Skin epidermis (tissue), 12 donors: ENCODE results near the gene MCF2L.
"Not testable (repeated sequence)": the region's sequence is repeated elsewhere in the genome, so short reads cannot be mapped to it uniquely, and the experiment has no call there.

ENCODE experiments used
- H3K27ac ChIP-seq, 21 experiments: fragments of 200-600 bp; sonication (generic) in 11 of 21; one replicate each; pipeline ENCODE4 v1.5.0; 2020; ENCODE audit warnings: mild to moderate bottlenecking in 3 of 21, inconsistent platforms in 2 of 21, moderate library complexity in 2 of 21
- H3K4me3 ChIP-seq, 7 experiments: fragments of 200-600 bp; sonication (generic) in 2 of 7; one replicate each; pipeline ENCODE4 v1.5.0; 2020; ENCODE audit warnings: inconsistent platforms in 2 of 7, mild to moderate bottlenecking in 2 of 7, moderate library complexity in 1 of 7

The MCF2L gene

GRCh38 chr13:112968910-112969691 lies at the start of gene MCF2L:
Gene MCF2L (plus strand): TSS chr13:112969214. CDS start chr13:112969380, 166 bp downstream.
- Histone ChIP-seq H3K27ac (peak within 1 kb of the TSS in 14 of 21 experiments; percentile 7 to 84 (median 67)), H3K4me3 (peak within 1 kb of the TSS; percentile 25 to 58 (median 44))

GRCh38 chr13:112923962-112924361 lies 45.1 kb upstream of the MCF2L start:
- Histone ChIP-seq H3K27ac (no peak overlapping the region), H3K4me3 (no peak overlapping the region)

GRCh38 chr13:112924365-112924764 lies 44.6 kb upstream of the MCF2L start:
- Histone ChIP-seq H3K27ac (no peak overlapping the region), H3K4me3 (no peak overlapping the region)

GRCh38 chr13:112926003-112926402 lies 43.0 kb upstream of the MCF2L start:
- H3K27ac ChIP-seq: no peak overlapping the region
- H3K4me3 ChIP-seq: no peak overlapping the region

- no peak overlapping the region for H3K4me3 ChIP-seq
- H3K27ac ChIP-seq: no peak overlapping the region
Observed at GRCh38 chr13:112926993-112927392, 42.0 kb upstream of the MCF2L start.

- Histone ChIP-seq H3K27ac (no peak overlapping the region), H3K4me3 (no peak overlapping the region)
Observed at GRCh38 chr13:112928020-112928971, 40.7 kb upstream of the MCF2L start.

GRCh38 chr13:112928972-112929782 lies 39.8 kb upstream of the MCF2L start:
- no peak overlapping the region for H3K27ac ChIP-seq
- H3K4me3 ChIP-seq: no peak overlapping the region

GRCh38 chr13:112929783-112930055 lies 39.3 kb upstream of the MCF2L start:
- no peak overlapping the region for H3K27ac ChIP-seq
- H3K4me3 ChIP-seq: no peak overlapping the region

- Histone ChIP-seq H3K4me3 (no peak overlapping the region), H3K27ac (no peak overlapping the region)
Observed at GRCh38 chr13:112930192-112930591, 38.8 kb upstream of the MCF2L start.

GRCh38 chr13:112931028-112931934 lies 37.7 kb upstream of the MCF2L start:
- peak overlapping the region in 1 of 21 experiments; percentile 14 for H3K27ac ChIP-seq
- peak overlapping the region in 1 of 7 experiments; percentile 15 for H3K4me3 ChIP-seq

GRCh38 chr13:112932971-112933370 lies 36.0 kb upstream of the MCF2L start:
- Histone ChIP-seq H3K27ac (no peak overlapping the region), H3K4me3 (no peak overlapping the region)

GRCh38 chr13:112933649-112934048 lies 35.4 kb upstream of the MCF2L start:
- H3K27ac ChIP-seq: no peak overlapping the region
- no peak overlapping the region for H3K4me3 ChIP-seq

- Histone ChIP-seq H3K27ac (no peak overlapping the region), H3K4me3 (no peak overlapping the region)
Observed at GRCh38 chr13:112934078-112934477, 34.9 kb upstream of the MCF2L start.

GRCh38 chr13:112938680-112939079 lies 30.3 kb upstream of the MCF2L start:
- no peak overlapping the region for H3K4me3 ChIP-seq
- H3K27ac ChIP-seq: no peak overlapping the region

GRCh38 chr13:112940236-112940635 lies 28.8 kb upstream of the MCF2L start:
- no peak overlapping the region for H3K4me3 ChIP-seq
- H3K27ac ChIP-seq: no peak overlapping the region

GRCh38 chr13:112941349-112941748 lies 27.7 kb upstream of the MCF2L start:
- Histone ChIP-seq H3K4me3 (no peak overlapping the region), H3K27ac (no peak overlapping the region)

GRCh38 chr13:112941765-112942164 lies 27.2 kb upstream of the MCF2L start:
- not testable (repeated sequence) for H3K27ac ChIP-seq

GRCh38 chr13:112942689-112943308 lies 26.2 kb upstream of the MCF2L start:
- Histone ChIP-seq H3K27ac (peak overlapping the region in 12 of 21 experiments; percentile 26 to 73 (median 62)), H3K4me3 (peak overlapping the region; percentile 33 to 53 (median 44))

More at GRCh38 chr13:112941765-112942164, 27.2 kb upstream of the MCF2L start:
- not testable (repeated sequence) for H3K4me3 ChIP-seq
